ENCODE data around the gene TM4SF1. TPM values are rescaled to one million over a fixed set of nuclear protein-coding genes. Genes with fewer than 3 reads are reported as not detected.

TM4SF1 gene
- total and polyA plus RNA-seq, 12 donors: 31.5 to 164 (median 63.2) TPM

DNA sequence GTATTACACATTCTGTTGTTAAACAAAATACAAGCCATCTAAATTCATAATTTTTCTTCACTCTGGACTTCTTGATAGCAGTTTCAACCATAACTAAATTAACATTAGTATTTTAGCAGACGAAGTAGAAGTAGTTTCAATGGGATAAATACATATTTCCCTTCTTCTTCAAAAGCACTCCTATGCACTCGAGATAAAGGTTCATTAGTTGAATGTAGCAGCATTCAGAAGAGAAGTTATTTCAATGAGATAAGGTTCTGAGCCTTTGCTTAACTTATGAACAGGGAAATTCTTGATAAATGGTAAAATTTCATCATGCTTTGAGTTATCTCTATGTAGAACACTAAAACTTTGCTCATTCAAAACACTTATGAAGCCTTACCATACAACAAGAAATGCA lies 55.8 kb downstream of the TM4SF1 start:
- intact Hi-C loops (cut with DNase I): no loop called here
- Histone ChIP-seq H3K36me3 (replicated peaks in 1 of 2) (no peaks in the 10 kb centered on the region), H3K9me3 (replicated peaks in 1 of 3) (no peaks in the 10 kb centered on the region), H3K27me3 (no peaks in the 10 kb centered on the region), H3K4me1 (replicated peaks in 1 of 2) (no peaks in the 10 kb centered on the region), H3K4me3 (no peak overlapping the region), H3K27ac (no peak overlapping the region)
- no peak for TF ChIP-seq POLR2A (IDR thresholded peaks at IDR 0.05)
- TF ChIP-seq, protein P1, sequence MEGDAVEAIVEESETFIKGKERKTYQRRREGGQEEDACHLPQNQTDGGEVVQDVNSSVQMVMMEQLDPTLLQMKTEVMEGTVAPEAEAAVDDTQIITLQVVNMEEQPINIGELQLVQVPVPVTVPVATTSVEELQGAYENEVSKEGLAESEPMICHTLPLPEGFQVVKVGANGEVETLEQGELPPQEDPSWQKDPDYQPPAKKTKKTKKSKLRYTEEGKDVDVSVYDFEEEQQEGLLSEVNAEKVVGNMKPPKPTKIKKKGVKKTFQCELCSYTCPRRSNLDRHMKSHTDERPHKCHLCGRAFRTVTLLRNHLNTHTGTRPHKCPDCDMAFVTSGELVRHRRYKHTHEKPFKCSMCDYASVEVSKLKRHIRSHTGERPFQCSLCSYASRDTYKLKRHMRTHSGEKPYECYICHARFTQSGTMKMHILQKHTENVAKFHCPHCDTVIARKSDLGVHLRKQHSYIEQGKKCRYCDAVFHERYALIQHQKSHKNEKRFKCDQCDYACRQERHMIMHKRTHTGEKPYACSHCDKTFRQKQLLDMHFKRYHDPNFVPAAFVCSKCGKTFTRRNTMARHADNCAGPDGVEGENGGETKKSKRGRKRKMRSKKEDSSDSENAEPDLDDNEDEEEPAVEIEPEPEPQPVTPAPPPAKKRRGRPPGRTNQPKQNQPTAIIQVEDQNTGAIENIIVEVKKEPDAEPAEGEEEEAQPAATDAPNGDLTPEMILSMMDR (IDR thresholded peaks at IDR 0.05): no peak
- DNase-seq: no peak
- WGBS, 4 donors: 55 to 76% (median 74%) methylated on average over 2 of the region's 2 CpGs

DNA sequence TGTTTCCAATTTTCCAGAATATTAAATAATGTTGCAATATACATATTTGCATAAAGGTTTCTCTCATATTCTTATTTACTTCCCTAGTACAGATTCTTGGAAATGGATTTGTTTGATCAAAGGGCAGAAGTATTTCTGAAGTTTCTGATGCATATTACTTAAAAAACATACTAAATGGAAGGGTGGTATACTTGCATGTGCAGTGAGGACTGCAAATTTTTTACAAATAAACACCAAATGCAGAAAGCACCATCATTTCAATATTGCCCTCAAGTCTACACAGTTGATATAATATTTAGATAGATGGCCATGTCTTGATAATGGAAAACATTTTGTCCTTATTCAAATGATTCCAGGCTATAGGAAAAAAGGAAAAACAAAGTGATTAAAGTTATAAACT lies 56.3 kb downstream of the TM4SF1 start:
- no peak for DNase-seq

DNA sequence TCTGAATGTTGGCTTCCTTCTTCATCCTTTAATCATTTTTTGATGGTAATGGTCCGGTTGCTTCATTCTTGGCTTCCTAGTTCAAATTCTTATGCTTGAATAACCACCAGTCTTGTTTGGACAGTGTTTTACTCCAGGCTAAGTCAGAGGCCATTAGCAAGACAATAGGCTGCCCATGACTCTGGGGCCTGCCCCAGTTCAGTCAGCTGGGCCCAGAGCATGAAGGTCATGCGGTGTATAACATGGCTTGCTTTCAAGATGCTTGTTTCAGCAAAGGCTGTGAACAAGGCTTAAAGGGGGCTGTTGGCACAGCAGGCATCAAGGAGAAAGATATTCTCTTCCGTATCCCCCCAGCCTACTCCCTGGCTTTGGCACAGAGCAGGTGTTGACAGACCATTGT lies 57.7 kb downstream of the TM4SF1 start:
- TF ChIP-seq, protein P1 (IDR thresholded peaks at IDR 0.05): no peak
- no peak for TF ChIP-seq POLR2A (IDR thresholded peaks at IDR 0.05)
- Histone ChIP-seq H3K9me3 (replicated peaks in 1 of 3) (no peaks in the 10 kb centered on the region), H3K27ac (no peak overlapping the region), H3K4me1 (replicated peaks in 1 of 2) (no peaks in the 10 kb centered on the region), H3K27me3 (no peaks in the 10 kb centered on the region), H3K36me3 (replicated peaks in 1 of 2) (no peaks in the 10 kb centered on the region), H3K4me3 (no peak overlapping the region)
- WGBS, 4 donors: 85 to 89% (median 87%) methylated on average over 3 of the region's 3 CpGs
- no peak for DNase-seq
- intact Hi-C loops (cut with DNase I): no loop called here

More for the DNA sequence above, 56.3 kb downstream of the TM4SF1 start:
- TF ChIP-seq, protein P1 (IDR thresholded peaks at IDR 0.05): no peak
- TF ChIP-seq POLR2A (IDR thresholded peaks at IDR 0.05): no peak
- intact Hi-C loops (cut with DNase I): no loop called here
- no peaks in the 10 kb centered on the region for H3K36me3 ChIP-seq (replicated peaks in 1 of 2)
- H3K27me3 ChIP-seq: no peaks in the 10 kb centered on the region
- no peaks in the 10 kb centered on the region for H3K9me3 ChIP-seq (replicated peaks in 1 of 3)
- H3K4me1 ChIP-seq (replicated peaks in 1 of 2): no peaks in the 10 kb centered on the region
- no peak overlapping the region for H3K4me3 ChIP-seq
- no peak overlapping the region for H3K27ac ChIP-seq

Other genes starting within 250 kb of the TM4SF1 start
- gene HPS3, start 248.0 kb downstream of the TM4SF1 start, total RNA-seq: 10 to 100 TPM; 20.2 to 38.2 (median 29.5) TPM
- 10 to 100 TPM in 1 of 3 donors, 1 to 10 TPM in 2; 6.7 to 35.5 (median 7.3) TPM for gene HPS3, start 248.0 kb downstream of the TM4SF1 start, polyA plus RNA-seq
- gene CP, start 155.8 kb downstream of the TM4SF1 start, total RNA-seq: 10 to 100 TPM in 2 of 9 donors, 1 to 10 TPM in 5, under 1 TPM in 2; 0.48 to 17.2 (median 7.1) TPM
- 1 to 10 TPM; 1.2 to 4.5 (median 2.5) TPM for gene CP, start 155.8 kb downstream of the TM4SF1 start, polyA plus RNA-seq
- gene TM4SF18, start 44.0 kb downstream of the TM4SF1 start, total RNA-seq: 10 to 100 TPM in 8 of 9 donors, 1 to 10 TPM in 1; 8.3 to 24.9 (median 14.6) TPM
- gene TM4SF18, start 44.0 kb downstream of the TM4SF1 start, polyA plus RNA-seq: 10 to 100 TPM in 1 of 3 donors, 1 to 10 TPM in 2; 2.4 to 14.7 (median 4.3) TPM
- gene TM4SF4, start 97.0 kb upstream of the TM4SF1 start, total RNA-seq: 1 to 10 TPM in 3 of 9 donors, under 1 TPM in 3, not detected in 3; 0.27 to 1.9 (median 1.0) TPM
- gene TM4SF4, start 97.0 kb upstream of the TM4SF1 start, polyA plus RNA-seq: 1 to 10 TPM in 1 of 3 donors, under 1 TPM in 2; 0.08 to 2.2 (median 0.24) TPM